Measurements from ENCODE around the gene ANKRD12. TPM values are rescaled to one million over a fixed set of nuclear protein-coding genes. Genes with fewer than 3 reads are reported as not detected.

ANKRD12 gene
- total RNA-seq, 2 experiments from 2014 or later, result 160 to 164 TPM

- H3K27ac ChIP-seq (ENCODE audit: low read depth in 1 of 2, low read length in 2 of 2), result peak overlapping the region; percentile 76 to 96
- no peaks in the 10 kb centered on the region for H3K27me3 ChIP-seq (ENCODE audit: control insufficient read depth in 1 of 2, insufficient read depth in 2 of 2, low read length in 2 of 2)
- no peaks in the 10 kb centered on the region for H3K9me3 ChIP-seq (ENCODE audit: control insufficient read depth in 1 of 2, insufficient read depth in 1 of 2, low read length in 2 of 2)
- H3K36me3 Mint-ChIP-seq (ENCODE audit: low read depth), result peaks cover 55% of the 10 kb centered on the region
- intact Hi-C loops (cut with DNase I, micrococcal nuclease), result loop anchor here in 1 of 2 experiments (1.0 to 10.0 kb wide), 5 partner anchors 21 to 477 kb away; partner anchors contain the start of genes NDUFV2, PPP4R1, RALBP1 and TWSG1
- peak; percentile 32 to 94 (median 63) for DNase-seq
- H3K4me1 Mint-ChIP-seq (ENCODE audit: low read depth), result peaks cover 79% of the 10 kb centered on the region
- H3K4me1 ChIP-seq (ENCODE audit: insufficient read depth, low read length), result peaks cover 30% of the 10 kb centered on the region
- no peaks in the 10 kb centered on the region for H3K27me3 Mint-ChIP-seq
- CTCF ChIA-PET, result interaction anchor here (1.0 to 9.4 kb wide), 5 partner anchors 22 to 64 kb away, joined by 3 to 66 read pairs (median 9); partner anchors contain the start of gene NDUFV2
- H3K27ac Mint-ChIP-seq, result peak overlapping the region; percentile 99
- peak overlapping the region; percentile 98 for H3K4me3 Mint-ChIP-seq
- POLR2A ChIA-PET, result interaction anchor here (0.7 to 21.7 kb wide), 13 partner anchors 10 to 777 kb away, joined by 3 to 914 read pairs (median 6); partner anchors contain the start of genes NDUFV2, TWSG1 and VAPA
- no peak for TF ChIP-seq CTCF (IDR thresholded peaks at IDR 0.05)
- H3K4me3 ChIP-seq (ENCODE audit: low read length), result peak overlapping the region; percentile 83
- no peaks in the 10 kb centered on the region for H3K9me3 Mint-ChIP-seq
- H3K36me3 ChIP-seq (ENCODE audit: insufficient read depth, low read length), result peaks cover 13% of the 10 kb centered on the region
- ATAC-seq (ENCODE audit: poor library complexity), result peak; percentile 29
These were observed 836 bp downstream of the ANKRD12 start for GRCh38 chr18:9137168-9138066.

GRCh38 chr18:9139400-9140039, 2.9 kb downstream of the ANKRD12 start:
- ChIA-PET POLR2A (interaction anchor here (0.7 to 21.7 kb wide), 5 partner anchors 8 to 199 kb away, joined by 3 to 914 read pairs (median 16); partner anchors contain the start of gene NDUFV2), CTCF (interaction anchor here (0.6 to 9.4 kb wide), 7 partner anchors 8 to 195 kb away, joined by 3 to 66 read pairs (median 9); partner anchors contain the start of genes NDUFV2 and TWSG1)

More at GRCh38 chr18:9139400-9140039, 2.9 kb downstream of the ANKRD12 start:
- Mint-ChIP-seq H3K36me3 (ENCODE audit: low read depth) (peaks cover 43% of the 10 kb centered on the region), H3K4me3 (peak overlapping the region; percentile 98), H3K27me3 (no peaks in the 10 kb centered on the region), H3K9me3 (no peaks in the 10 kb centered on the region), H3K4me1 (ENCODE audit: low read depth) (peaks cover 81% of the 10 kb centered on the region), H3K27ac (peak overlapping the region; percentile 98)
- Histone ChIP-seq H3K36me3 (ENCODE audit: insufficient read depth, low read length) (no peaks in the 10 kb centered on the region), H3K27me3 (ENCODE audit: control insufficient read depth in 1 of 2, insufficient read depth in 2 of 2, low read length in 2 of 2) (no peaks in the 10 kb centered on the region), H3K27ac (ENCODE audit: low read depth in 1 of 2, low read length in 2 of 2) (peak overlapping the region; percentile 76 to 88), H3K4me3 (ENCODE audit: low read length) (peak overlapping the region; percentile 63), H3K4me1 (ENCODE audit: insufficient read depth, low read length) (peaks cover 31% of the 10 kb centered on the region), H3K9me3 (ENCODE audit: control insufficient read depth in 1 of 2, insufficient read depth in 1 of 2, low read length in 2 of 2) (no peaks in the 10 kb centered on the region)
- no peak for DNase-seq
- TF ChIP-seq CTCF (IDR thresholded peaks at IDR 0.05), result no peak
- intact Hi-C loops (cut with DNase I, micrococcal nuclease), result loop anchor here in 1 of 2 experiments (2.0 to 10.0 kb wide), 3 partner anchors 193 to 475 kb away; partner anchors contain the start of genes PPP4R1, RALBP1 and TWSG1
- ATAC-seq (ENCODE audit: poor library complexity), result no peak

All from CD4-positive, alpha-beta T cell (primary cell).